ENCODE data around the gene PADI4.
"Not testable (repeated sequence)": the region's sequence is repeated elsewhere in the genome, so short reads cannot be mapped to it uniquely, and the experiment has no call there.

PADI4 gene

GRCh38 chr1:17314491-17314971 is 6.5 kb downstream of the PADI4 start:
- DNase-seq, result no peak

GRCh38 chr1:17315542-17316130 is 7.6 kb downstream of the PADI4 start:
- no peak for DNase-seq

DNA sequence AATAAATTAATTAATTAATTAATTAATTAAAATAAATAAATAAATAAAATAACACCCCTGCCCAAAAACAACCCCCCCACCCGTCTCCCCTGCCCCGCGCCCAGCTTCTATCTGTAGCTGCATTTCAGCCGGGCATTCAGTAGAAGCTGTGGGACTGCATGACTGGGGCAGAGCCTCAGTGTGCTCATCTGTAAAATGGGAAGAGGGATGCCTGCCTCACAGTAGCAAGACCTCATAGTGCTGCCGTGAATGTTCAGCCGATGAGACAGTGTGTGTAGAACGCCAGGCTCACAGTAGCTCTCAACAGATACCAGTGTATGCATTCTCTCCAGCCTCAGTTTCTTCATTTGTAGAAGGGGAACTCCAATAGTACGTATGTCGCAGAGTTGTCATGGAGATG is 8.7 kb downstream of the PADI4 start:
- DNase-seq, result no peak

DNA sequence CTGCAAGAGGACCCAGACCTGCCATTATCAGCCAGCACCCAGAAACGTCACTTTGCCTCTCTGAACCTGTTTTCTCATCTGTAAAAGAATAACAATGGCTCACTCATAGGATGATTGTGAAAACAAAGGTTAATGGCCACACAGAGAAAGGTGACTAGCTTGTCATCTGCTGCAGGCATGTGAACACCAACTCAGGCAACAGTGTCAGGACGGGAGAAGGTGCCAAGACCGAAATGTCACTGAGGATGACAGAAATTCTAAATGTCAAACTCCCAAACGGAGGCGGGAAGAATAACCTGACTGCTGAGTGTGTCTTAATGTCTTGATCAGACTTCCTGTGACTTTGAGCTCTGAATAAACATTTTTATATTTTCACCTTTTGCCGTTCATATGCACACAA is 10.3 kb downstream of the PADI4 start:
- DNase-seq, result no peak

DNA sequence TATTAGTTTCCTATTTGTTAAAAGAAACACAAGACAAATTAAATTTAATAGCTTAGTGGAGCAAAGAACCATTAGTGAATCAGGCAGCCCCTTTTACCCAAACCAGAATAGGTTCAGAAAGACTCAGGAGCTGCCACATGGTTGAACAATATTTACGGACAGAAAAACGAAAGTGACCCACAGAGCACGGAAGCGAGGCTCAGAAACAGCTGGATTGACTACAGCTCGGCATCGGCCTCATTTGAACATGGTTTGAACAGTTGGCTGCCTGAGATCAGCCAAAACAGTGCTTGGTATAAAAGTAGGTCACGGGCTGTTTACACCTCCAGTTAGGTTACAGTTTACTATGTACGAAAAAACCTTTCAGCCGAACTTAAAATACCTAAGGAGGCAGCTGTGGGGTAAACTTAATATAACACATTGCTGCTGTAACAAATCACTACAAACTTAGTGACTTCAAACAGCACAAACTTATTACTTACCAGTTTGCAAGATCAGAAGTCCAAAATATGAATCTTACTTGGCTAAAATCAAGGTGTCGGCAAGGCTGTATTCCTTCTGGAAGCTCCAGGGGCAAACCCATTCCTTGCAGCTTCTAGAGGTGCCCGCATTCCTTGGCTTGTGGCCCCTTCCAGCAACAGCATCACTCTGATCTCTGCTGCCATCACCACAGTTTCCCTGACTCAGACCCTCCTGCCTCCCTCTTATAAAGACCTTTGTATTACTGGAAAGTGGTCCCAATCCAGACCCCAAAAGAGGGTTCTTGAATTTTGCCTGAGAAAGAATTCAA is 11.8 kb downstream of the PADI4 start:
- no peak for DNase-seq

- DNase-seq, result not testable (repeated sequence)
Measured at GRCh38 chr1:17321857-17322390, 13.9 kb downstream of the PADI4 start.

DNA sequence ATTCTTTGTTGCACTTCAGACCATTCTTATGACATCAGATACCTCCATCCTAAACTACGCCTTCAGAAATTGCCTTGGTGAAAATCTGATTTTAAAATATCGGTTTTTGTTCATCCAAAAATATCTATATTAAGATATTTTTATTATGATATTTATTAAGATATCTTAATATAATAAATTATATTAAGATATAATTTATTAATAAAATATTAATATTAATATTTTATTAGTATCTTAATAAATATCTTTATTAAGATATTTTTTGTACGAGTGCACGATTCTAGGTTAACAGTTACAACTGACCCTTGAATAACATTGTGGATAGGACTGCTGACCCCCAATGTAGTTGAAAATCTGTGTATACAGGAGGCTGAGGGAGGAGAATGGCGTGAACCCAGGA is 20.9 kb downstream of the PADI4 start:
- DNase-seq, result no peak

GRCh38 chr1:17329610-17330009 is 21.6 kb downstream of the PADI4 start:
- DNase-seq, result no peak

DNA sequence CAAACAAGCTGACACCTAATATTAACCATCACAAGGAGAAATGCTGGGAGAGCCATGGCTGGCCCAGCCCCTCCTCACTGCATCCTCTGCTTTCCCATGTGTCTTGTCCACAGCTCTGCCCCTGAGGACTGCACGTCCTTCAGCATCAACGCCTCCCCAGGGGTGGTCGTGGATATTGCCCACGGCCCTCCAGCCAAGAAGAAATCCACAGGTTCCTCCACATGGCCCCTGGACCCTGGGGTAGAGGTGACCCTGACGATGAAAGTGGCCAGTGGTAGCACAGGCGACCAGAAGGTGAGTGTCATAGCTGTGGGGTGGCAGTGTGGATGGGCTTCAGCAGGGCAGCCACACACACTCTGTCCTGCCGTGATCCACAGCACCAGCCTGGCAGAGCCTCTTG is 22.9 kb downstream of the PADI4 start:
- DNase-seq, result no peak

- DNase-seq, result no peak
Measured at GRCh38 chr1:17333081-17333480, 25.1 kb downstream of the PADI4 start.

- peak; percentile 35 to 67 for DNase-seq
Measured at GRCh38 chr1:17335821-17336710, 28.1 kb downstream of the PADI4 start.

GRCh38 chr1:17338706-17339493 is 30.9 kb downstream of the PADI4 start:
- DNase-seq, result no peak

- DNase-seq, result no peak
Measured at GRCh38 chr1:17339521-17339920, 31.5 kb downstream of the PADI4 start.

DNA sequence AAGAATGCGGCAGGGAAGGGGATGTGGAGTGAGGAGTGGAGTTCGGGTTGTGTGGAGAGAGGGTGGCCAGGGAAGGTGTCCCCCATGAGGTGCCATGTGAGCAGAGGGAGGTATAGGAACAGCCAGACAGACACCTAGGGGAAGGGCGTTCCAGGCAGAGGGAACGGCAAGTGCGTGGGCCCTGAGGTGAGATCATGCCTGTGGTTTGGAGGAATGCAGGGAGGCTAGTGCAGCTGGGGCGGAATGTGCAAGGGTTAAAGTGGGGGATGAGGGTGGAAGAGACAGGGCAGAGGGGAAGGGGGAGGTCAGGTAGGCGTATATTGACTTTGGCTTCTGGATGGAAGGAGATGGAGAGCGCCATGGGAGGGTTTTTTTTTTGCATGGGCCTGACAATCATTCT is 32.4 kb downstream of the PADI4 start:
- no peak for DNase-seq

DNA sequence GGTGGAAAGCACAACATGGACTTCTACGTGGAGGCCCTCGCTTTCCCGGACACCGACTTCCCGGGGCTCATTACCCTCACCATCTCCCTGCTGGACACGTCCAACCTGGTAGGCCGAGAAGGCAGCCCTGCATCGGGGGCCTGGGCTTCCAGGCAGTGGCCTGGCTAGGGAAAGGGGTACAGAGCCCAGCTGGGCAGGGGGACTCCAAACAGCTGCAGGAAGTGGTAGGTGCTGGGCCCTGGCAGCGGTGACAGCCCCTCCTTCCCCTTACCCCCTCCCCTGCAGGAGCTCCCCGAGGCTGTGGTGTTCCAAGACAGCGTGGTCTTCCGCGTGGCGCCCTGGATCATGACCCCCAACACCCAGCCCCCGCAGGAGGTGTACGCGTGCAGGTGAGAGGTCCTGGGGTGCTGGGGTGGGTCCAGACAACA is 34.0 kb downstream of the PADI4 start:
- no peak for DNase-seq

DNA sequence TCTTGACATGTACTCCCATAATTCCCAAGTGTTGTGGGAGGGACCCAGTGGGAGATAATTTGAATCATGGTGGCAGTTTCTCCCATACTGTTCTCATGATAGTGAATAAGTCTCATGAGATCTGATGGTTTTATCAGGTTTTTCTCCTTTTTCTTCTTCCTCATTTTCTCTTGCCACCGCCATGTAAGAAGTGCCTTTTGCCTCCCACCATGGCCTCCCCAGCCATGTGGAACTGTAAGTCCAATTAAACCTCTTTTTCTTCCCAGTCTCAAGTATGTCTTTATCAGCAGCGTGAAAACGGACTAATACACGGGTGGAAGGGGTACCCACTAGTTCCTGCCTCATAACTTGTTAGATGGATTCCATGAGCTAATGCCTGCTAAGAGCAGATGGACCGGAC is 37.5 kb downstream of the PADI4 start:
- DNase-seq, result not testable (repeated sequence)

- DNase-seq, result no peak
Measured at GRCh38 chr1:17346046-17346789, 38.2 kb downstream of the PADI4 start.

DNA sequence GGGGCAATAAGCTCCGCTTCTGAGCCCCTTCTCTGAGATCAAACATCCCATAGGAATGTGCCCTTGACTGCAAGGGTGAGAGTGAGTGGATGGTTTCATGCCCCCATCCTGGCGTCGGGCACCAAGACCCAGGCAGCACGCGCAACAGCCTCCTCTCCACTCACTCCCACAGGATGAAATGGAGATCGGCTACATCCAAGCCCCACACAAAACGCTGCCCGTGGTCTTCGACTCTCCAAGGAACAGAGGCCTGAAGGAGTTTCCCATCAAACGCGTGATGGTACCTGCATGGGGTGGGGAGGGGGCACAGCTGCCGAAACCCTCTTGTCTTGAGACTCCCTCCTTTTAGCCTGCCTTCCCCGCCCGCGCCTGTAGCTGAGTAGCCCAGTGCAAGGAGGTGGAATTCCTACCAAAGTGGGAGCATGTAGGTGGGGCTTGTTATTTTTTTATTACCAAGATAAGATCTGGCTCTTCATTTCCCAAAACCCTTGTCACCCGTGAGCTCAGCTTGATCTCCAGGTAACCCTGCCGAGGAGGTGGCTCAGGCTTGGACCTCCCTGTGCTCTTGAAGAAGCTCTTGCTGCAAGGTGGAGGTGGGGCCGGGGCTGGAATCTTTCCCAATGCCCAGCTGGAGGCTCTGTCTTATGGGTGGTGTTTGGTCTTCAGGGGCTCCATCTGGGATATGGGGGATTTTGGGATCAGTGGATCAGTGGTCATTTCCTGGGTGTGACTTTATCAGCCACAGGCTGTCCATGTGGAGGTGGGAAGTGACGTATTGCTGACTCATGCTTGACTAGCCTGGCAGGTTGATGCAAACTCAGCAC is 40.0 kb downstream of the PADI4 start:
- no peak for DNase-seq

DNA sequence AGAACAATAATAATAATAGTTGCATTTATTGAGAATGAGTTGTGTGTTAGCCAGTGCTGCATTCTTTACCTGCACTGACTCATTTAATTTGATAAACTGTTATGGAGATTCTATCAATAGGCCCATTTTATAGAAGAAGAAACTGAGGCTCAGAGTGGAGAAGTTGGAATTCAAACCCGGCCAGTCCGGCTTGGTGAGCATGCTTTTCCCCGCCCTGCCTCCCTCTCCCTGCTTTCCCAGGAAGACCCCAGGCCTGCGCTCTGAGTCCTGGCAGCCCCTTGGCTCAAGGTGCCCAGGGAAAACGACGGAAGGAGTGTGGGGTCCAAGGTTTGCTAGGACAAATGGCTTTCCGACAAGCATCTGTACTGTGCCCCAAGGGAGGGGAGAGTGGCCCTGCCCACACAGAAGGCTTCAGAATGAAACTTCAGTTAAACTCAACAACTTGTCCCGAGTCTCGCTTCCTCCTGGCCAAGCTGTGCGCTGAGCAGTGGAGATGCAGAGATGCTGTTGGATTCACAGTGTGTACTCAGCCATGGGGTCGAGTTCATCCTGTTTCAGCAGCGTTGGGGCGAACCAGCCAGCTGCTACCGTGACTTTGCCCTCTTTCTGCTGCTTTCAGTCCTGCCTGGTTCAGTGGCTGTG is 40.7 kb downstream of the PADI4 start:
- no peak for DNase-seq

- DNase-seq, result no peak
Measured at GRCh38 chr1:17350083-17350482, 42.1 kb downstream of the PADI4 start.

Data from AML-193 (cell line).